Pulmonary artery endothelial cell (primary cell): ENCODE data around the gene SORCS2. TPM values are rescaled to one million over a fixed set of nuclear protein-coding genes. Genes with fewer than 3 reads are reported as not detected.

Experiments
- DNase-seq: peaks from one replicate; pipeline ENCODE4 v3.0.0-alpha.2; 2011; ENCODE audit warnings: low read depth, low spot score
- total RNA-seq: library from RNA; depleted of rRNA; stranded (reverse); fragments of >200 nt; gene quantifications from 2 replicates; pipeline ENCODE4 v1.2.3, GENCODE V29; 2014

Gene SORCS2
- total RNA-seq, 1 donor from 2014 or later: not detected

DNA sequence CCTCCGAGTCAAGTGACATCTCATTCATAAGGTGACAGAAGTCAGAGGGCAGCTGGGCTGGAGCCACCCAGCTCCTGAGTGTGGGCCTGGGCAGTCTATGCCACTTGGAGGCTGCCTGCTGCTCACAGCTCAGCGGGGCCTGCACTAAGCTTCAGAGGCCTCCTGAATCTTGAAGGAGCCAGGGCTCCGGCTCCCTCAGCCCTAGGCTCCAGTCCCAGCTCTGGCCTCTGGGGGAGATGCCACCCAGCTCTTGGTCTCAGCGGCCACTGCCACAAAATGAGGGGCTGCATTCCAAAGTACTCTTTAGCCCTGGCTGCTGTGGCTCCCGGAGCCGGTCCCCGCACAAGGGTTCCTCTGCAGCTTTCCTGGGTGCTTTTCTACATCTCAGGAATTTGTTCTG lies 275.1 kb downstream of the SORCS2 start:
- no peak for DNase-seq

GRCh38 chr4:7469023-7469422 lies 276.7 kb downstream of the SORCS2 start:
- DNase-seq: no peak

DNA sequence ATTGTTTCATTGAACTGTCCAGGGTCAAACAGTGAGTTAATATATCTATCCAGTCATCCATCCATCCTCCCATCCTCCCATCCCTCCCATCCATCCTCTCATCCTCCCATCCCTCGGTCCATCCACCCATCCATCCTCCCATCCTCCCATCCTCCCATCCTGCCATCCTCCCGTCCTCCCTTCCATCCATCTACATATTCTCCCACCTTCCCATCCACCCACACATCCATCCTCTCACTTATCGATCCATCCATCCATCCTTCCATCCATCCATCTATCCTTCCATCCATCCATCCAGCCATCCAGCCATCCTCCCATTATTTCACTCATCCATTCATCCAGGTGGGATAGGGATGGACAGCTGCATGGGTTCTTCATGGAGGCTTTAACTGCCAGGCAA lies 277.8 kb downstream of the SORCS2 start:
- DNase-seq: no peak

DNA sequence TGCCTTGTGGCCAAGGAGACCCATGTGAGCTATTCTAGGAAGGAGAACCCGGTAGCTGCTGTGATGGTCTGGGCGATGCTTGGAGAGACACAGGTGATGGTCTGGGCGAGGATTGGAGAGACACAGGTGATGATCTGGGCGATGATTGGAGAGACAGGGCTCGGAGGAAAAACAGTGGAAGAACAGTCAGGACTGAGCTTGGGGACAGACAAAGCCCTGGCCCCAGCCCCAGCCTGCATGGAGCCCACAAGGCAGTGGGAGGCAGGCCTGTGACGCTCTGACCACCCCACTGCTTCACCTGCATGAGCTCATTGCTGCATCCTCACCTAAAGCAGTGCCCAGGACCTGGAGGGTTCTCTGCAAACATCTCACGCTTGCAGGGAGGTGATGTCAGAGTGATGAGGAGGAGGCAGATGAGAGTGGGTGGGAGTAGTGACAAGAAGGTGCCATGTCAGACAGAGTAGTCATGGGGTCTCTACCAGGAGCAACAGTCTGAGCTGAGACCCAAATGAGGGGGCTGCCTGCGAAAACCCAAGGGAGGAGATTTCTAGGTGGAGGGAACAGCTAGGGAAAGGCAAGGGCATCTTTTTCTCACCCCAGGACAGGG lies 278.3 kb downstream of the SORCS2 start:
- no peak for DNase-seq

- DNase-seq: no peak
Measured at GRCh38 chr4:7472442-7473013, 280.2 kb downstream of the SORCS2 start.

DNA sequence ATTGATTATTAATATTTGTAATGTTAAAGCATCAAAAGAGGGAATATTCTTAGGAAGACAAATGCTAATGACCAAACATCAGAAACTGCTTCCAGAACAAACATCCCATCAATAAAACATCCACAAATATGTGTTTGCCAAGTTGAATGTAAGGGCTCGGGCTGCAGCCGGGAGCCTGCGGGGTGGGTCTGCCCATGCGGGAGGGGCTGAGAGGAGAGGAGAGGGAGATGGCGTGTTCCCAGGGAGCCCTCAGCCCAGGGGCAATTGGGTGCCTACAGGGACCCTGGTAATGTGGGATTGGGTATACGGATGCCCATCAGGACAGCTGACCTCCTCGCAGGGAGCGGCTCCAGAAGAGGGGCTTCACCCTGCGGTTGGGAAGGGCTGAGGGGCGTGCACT lies 280.7 kb downstream of the SORCS2 start:
- no peak for DNase-seq

DNA sequence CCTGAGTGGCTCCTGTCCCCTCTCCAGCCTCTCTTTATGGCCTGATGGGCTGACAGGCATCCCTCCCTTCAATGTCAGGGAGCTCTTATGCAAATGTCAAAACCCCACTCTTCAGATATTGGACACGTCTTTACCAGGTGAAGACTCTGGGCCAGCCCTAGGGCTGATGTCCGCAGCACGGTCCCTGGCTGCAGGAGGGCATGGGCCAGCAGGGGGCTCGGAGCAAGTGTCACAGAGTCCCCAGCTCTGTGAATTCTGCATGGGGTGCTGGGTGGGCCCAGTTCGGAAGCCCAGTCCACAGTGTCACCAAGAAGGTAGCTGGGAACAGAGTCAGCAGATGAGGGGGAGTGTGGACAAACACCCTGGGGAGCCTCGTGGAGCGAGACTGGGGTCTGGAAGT lies 282.0 kb downstream of the SORCS2 start:
- no peak for DNase-seq

- no peak for DNase-seq
Measured at GRCh38 chr4:7475207-7475606, 282.9 kb downstream of the SORCS2 start.

- no peak for DNase-seq
Measured at GRCh38 chr4:7476820-7477219, 284.5 kb downstream of the SORCS2 start.

DNA sequence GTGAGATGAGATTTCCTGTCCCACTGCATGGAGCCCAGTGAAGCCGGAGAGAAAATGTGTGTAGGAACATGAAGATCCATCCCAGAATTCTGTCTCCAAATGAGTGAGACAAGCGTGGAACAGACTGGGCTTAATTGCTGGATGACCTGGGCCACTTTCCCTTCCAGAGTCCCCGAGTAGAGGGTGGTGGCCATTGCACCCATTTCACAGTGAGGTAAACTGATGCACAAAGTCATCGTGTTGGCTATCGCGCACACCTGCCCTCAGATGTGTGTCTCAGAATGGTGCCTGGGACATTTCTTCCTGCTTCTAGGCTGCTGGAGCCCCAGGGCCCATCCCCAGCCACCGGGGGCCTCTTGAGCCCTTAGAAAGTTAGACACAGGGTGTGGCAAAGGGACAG lies 285.4 kb downstream of the SORCS2 start:
- DNase-seq: no peak

DNA sequence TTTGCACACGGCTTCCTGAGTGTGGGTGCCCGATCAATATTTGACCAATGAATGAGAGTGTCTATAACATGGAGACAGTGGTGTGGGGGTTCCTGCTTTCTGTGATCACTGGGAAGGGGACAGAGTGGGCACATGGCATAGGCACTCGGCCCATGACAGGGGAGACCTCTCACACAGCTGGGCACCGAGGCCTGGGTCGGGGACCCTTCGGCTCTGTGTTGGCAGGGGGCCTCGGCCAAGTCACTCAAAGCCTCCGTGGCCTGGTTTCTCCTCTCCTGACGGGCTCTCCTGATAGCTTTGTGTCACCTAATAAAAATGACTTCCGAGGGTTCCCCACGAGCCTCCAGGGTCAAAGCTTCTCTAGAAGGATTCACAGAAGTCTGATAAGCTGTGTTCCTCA lies 286.3 kb downstream of the SORCS2 start:
- DNase-seq: no peak

- DNase-seq: no peak
Measured at GRCh38 chr4:7480423-7480822, 288.1 kb downstream of the SORCS2 start.

- DNase-seq: no peak
Measured at GRCh38 chr4:7481227-7481626, 288.9 kb downstream of the SORCS2 start.

GRCh38 chr4:7485096-7485495 lies 292.8 kb downstream of the SORCS2 start:
- DNase-seq: no peak

- DNase-seq: no peak
Measured at GRCh38 chr4:7486101-7486500, 293.8 kb downstream of the SORCS2 start.

DNA sequence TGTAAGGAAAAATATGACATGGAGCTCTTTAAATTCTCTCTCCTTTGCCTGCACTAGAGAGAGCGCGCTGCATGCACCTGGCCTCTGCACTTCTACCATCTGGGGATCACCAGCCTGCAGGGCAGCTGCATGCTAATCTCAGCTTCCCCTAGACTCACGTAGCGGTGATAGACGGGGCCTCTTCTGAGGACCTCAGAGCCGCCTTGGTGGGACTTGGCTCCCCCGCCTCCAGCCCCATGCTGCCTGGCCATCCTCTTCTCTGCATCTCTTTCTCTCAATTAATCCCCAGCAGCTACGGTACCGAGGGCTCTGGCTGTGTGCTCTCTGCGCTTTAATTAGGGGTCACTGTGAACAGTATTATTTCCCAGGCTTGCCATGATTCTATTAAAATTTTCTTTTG lies 295.2 kb downstream of the SORCS2 start:
- no peak for DNase-seq

DNA sequence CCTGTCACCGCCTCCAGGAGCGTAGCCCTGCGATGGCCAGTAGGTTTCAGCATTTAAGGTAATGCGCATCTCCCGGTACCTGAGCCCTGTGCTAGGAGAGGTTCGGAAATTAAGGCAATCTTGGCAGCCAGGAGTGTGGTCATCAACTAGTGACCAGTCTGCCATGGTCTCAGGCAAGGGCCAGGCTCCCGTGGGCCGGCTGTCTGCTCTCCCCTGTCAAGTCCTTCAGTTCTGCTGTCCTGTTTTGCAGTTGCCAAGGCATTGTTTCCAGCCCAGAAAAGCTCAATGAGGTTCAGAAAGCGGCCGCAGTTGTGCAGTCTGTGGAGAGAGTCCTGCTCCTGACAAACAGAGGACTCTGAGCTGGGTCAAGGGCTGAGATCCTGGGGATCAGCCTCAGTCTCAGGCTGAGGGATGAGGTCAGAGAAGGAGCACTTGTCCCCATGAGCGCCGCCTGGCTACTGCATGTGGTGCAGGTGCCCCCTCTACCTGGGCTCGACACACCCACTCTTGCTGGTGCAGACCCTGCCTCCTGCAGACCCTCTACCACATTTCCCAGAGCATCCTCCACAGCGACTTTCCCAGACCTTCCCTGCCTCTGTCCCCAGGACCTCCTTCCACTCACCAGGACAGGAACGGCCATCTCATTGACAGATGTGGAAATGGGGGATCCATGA lies 295.8 kb downstream of the SORCS2 start:
- DNase-seq: no peak

DNA sequence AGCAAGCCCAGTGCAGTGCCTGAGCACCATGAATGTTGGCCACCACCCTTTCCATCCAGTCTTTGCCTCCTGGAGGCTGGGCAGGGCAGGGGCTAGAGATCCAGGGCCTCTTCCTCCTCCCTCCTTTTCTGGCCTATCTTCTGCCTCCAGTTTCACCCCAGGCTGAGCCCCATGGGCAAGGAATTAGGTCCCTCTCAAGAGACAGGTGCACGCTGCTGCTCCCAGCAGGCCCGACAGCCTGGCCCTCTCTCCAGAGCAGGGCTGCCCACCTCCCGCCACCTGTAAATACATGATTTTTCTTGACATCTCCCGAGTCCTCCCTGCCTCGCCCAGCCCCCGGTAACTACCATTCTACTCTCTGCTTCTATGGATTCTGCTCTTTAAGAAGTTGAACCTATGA lies 299.6 kb downstream of the SORCS2 start:
- no peak for DNase-seq

DNA sequence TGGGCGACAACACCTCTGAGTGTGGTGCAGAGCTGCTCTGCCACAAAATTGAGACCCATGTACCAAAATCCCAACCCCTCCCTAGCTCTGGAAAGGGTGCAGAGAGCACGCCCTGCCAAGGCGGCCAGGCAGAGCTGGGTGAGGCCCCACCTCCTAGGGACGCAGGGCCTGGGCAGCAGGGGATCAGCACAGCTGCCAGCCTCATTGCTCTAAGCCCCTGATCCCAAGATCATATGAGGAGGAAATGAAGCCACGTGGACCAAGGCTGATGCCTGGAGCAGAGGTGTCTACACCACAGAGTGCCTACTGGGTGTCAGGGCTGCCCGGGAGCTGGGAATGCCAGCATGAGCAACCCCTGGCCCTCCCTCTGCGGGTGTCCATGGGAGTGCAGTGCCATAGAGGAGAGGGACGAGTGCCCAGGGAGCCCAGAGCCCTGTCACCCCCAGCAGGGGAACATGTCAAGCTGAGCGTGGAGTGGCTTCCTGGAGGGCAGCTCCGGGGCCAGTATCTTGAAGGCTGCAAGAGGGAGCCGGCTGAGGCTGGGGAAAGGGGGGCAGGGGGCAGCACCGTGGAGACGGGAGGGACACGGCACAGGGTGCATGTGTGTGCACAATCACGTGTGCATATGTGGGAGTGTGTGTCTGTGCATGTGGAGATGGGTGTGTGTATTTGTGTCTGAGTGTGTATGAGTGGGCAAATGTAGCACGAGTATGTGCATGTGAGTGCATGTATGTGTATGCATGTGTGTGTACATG lies 306.3 kb downstream of the SORCS2 start:
- no peak for DNase-seq

DNA sequence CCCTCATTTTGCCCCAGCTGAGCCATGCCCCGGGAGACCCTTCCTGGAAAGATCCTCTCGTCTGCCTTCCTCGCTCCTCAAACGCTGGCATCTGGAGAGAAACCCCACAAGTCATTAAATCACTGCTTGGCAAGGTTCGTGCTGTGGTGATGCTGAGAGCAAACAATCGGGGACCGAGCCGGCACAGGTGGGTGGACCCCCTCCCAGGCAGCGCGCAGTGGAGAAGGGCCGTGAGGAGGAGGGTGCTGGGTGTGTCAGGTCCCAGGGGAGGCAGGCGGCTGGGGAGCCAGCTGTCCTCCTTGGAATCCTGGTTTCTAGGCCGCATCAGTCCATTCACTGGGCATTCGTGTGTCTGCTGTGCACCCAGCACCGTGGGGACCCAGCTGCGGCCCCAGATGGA lies 307.3 kb downstream of the SORCS2 start:
- no peak for DNase-seq

DNA sequence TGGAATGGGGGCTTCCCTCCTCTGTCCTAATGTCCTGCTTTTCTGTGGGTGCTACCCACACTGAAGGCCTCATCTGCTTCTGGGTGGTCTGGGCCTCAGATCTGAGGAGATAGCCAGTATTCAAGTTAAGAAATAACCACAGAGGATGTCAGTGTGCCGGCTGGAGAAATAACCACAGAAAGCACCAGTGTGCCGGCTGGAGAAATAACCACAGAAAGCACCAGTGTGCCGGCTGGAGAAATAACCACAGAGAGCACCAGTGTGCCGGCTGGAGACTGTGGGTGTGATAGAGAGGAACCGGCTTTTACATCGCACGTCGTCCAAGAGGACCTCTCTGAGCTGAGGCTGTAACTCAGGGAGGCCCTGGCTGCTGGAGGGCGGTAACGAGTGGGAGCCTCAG lies 308.1 kb downstream of the SORCS2 start:
- no peak for DNase-seq

GRCh38 chr4:7501314-7501713 lies 309.0 kb downstream of the SORCS2 start:
- DNase-seq: no peak
